Stimulated activated CD4-positive, alpha-beta T cell treated with anti-CD3 and anti-CD28 coated beads, Interleukin-12 subunit alpha, Interleukin-12 subunit beta, amount 100 ng/mL, for 48 hours (primary cell): Measurements from ENCODE around the gene PAX5.

Source experiments
- DNase-seq, 3 donors: peaks; one replicate each; pipeline ENCODE4 v3.0.0-alpha.2; 2020; ENCODE audit warnings: low read depth in 2 of 3, low spot score in 1 of 3

Gene PAX5

DNA sequence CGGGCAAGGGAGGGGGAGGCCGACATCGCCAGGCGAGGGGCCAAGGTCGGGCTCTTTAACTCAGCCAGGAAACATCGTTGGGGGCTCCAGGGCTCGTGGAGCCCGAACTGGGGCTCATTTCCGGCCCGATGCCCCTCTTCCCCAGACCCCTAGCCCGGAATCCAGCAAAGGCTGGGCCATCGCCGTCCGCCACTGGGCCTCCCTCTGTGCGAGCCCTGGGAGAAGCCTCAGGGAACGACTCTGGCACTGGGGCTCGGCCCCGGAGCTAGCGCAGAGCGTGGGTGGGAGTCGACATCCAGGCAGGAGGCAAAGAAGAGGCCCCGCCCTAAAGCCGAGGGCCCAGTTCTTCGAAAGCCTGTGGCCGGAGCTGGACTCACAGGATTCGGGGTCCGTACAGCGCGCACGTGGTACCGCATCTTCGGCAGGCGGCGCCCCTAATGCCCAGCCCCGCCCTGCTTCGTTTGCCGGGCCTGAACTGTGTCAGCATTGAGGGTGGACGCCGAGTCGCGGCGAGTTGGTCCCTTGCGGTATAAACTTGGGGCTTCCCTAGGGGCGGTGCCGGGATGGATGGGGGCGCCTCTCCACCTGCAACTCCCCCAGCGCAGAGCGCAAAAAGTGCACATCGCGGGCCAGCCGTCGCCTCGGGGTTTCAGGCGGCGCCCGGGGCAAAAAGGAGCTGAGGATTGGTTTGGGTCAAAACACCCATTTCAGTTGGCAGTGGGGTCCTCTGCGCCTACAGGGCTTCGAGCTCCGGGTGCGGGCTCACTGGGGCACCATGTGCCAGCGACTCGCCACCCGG lies 3.6 kb upstream of the PAX5 start:
- no peak for DNase-seq

DNA sequence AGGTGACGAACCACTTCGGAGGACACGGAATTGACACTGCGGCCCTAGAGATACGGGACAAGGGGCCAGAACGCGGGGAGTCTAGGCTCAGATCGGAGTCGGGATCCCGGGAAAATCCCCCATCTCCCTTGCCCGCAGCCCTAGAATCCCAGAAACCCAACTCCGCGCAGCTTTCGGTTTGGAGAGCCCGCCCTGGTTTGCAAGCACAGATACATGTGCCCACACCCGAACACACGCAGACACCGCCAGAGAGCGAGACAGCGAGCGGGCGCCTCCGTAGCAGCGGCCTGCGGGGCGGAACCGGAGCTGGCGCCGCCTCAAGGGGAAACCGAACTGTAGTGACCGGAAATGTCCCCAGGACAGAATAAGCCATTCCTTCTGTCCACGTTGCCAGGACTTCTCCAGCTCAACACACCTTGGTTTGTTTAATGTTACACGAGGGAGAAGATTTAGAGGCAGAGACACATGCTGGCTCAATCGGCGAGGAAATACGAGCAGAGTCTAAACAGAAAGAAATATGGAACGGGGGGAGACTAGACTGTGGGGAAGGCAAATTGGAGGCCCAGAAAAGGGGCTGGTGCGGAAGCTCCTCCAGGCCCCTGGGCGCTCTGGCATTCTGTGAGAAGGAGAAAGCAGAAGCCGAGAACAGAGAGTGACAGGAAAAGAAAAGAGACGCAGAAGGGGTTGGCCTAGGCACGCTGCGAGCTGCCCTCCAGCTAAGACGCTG lies 2.9 kb upstream of the PAX5 start:
- DNase-seq: no peak

GRCh38 chr9:37036371-37036775 lies 2.3 kb upstream of the PAX5 start:
- no peak for DNase-seq

DNA sequence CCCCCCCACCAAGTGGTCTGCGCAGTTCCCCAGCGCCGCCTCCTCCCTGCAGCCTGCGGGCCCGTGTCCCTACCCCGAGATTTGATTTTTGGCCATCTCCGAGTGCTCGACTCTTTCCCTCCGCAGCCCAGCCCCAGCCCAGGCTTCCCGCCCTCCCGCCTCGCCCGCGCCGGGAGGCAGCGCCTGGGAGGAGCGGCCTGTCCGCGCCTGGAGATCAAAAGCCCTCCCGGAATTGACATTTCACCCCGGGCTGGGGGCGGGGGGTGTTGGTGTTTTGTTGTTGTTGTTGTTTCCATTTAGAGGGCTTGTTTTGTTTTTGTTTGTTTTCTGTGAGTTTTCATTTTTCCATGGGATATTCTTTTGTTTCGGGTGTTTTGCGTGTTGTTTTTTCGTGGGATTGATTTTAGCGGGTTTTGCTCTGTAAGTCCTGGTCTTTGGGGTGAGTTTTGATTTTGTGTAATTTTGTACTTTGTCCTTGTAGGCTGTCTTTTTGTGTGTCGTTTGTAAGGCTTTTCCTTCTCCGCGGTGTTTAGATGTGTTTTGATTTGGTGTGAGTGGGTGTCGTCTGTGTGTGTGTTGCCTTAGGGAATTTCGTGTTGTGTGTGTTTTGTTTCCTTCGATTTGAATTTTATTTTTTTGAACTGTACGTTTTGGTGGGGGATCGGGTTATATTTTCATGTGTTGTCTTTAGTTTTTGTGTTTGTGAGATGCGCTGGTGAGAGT lies 1.7 kb upstream of the PAX5 start:
- DNase-seq: no peak

- DNase-seq: no peak
These were observed 1.0 kb upstream of the PAX5 start for GRCh38 chr9:37034938-37035647.

DNA sequence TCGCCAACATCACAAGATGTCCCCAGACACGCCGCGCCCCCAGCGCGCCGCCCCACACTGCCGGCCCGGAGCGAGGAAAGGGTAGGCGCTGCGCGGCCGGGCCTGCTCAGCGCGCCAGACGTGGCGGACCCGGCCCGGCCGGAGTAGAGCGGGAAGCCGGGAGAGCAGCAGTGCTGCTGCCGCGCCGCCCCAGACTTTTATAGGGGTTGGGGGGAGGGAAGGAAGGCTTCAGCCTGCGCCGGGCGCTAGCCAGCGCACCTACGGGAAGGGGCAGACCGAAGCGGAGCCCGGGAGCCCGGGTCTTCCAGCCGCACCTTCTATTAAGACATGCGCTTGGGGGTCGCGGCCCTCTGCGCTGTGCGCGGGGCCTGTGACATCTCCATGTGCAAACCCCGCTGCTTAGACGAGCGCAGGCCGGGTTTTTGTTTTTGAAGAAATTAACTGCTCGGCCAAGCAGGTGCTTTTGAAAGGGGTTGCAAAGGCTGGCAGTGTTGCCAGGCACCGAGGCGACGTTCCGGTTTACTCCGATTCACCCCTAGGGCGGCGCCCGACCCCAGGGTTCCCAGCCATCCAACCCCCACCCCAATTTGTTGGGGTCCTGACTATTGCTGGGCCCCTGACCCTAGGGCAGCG lies 353 bp upstream of the PAX5 start:
- no peak for DNase-seq

DNA sequence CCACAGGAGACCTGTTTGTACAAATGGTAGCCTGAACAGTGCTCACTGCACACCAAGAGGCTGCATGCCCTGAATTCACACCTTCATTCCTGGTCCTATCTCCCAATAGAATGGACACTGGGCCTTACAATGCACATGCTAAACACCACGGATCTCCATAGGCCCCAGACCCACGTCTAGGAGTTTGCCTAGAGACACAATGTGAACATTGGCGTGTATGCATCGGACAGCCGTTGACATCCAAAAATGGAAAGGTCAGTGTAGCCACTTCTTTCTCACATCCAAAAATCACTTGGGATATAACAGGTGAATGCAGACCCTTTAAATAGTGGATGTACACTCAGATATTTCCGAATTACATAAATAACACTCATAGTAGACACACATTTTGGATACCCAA lies 927 bp downstream of the PAX5 start:
- no peak for DNase-seq

- no peak for DNase-seq
These were observed 1.4 kb downstream of the PAX5 start for GRCh38 chr9:37032713-37033112.

GRCh38 chr9:37031902-37032301 lies 2.2 kb downstream of the PAX5 start:
- no peak for DNase-seq

GRCh38 chr9:37031081-37031480 lies 3.0 kb downstream of the PAX5 start:
- no peak for DNase-seq

- no peak for DNase-seq
These were observed 3.5 kb downstream of the PAX5 start for GRCh38 chr9:37030611-37030939.

DNA sequence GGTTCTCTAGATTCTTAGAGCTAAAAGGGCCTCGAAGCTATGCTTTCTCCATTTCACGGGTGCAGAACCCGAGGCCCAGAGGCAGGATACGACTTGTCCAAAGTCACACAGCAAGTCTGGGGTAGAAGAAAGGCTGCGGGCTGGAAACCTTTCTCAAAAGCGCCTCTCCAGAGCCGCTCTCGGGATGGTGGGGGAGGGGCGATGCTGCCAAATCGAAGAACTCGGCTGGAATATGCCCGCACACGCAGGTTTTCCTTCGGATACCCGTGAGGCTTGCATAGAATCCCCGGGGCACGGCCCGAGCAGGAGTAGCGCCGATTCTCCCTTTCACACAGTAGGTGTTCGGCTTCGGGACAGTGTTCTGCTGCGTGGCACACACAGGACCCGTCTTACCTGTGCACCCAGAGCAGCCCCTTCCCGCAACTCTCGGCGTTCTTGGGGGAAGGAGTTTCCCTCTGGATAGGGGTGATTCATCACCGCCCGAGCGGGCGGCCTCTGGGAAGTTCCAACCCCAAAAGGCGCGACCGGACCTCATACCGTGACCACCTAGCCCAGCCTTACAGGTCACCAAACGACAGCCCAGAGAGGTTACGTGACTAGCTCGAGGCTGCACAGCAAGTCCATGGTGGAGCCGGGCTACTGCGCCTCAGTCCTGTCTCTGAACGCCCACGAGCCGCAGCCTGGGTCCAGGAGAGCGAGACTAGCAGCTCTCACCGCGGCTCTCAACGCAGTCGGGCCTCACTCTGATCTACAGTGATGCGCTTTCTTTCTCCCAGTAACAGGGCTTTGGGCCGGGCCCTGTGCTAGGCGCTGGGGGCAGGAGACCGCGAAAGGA lies 4.1 kb downstream of the PAX5 start:
- no peak for DNase-seq

DNA sequence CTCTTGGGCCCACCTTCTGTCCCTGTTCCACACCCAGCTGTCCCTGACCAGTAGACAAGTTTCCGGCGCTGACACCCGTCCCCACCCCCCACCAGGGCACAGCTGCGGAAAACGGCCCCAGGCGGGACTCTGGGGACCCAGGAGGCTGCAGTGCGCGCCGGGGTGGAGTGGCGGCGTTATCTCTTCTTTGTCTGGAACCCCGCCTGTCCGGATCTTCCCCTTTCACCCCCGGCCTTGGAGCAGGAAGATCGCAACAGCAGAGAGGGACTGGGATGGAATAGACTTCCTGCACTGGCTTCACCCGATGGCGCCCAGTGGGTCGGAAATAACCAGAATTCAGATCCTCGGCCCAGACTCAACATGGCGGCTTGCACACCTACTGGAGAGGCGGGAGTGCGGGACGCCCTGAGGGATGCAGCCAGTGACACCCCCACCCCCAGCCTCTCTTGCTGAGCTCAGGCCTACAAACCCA lies 4.7 kb downstream of the PAX5 start:
- DNase-seq: no peak

DNA sequence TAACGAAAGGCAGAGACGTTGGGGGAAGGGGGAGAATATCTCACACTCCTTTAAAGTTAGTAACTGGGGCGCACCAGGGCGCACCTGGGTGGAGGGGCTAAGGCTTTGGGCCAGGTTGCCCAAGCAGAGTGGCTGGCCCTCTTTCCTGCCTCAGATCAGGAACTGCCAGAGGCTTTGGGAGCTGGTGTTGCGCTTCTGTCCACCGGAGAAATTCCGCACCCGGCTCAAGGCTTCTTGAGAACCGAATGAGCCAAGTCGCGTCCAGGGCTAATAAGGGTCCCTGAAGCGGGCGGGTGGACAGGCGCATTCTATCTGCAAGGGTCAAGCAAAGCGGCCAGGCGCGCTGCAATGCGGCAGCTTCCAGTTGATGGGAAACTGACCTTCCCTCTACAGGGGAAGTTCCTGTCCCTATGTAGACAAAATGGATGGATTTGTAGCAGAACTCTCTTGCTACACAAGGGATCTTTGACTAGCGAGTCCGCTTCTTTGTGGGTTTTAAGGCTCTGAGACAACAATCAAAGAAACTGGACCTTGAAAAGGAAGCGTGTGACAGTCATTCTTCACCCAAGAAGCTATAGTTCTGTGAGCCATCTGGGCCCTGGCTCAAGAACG lies 5.5 kb downstream of the PAX5 start:
- no peak for DNase-seq

DNA sequence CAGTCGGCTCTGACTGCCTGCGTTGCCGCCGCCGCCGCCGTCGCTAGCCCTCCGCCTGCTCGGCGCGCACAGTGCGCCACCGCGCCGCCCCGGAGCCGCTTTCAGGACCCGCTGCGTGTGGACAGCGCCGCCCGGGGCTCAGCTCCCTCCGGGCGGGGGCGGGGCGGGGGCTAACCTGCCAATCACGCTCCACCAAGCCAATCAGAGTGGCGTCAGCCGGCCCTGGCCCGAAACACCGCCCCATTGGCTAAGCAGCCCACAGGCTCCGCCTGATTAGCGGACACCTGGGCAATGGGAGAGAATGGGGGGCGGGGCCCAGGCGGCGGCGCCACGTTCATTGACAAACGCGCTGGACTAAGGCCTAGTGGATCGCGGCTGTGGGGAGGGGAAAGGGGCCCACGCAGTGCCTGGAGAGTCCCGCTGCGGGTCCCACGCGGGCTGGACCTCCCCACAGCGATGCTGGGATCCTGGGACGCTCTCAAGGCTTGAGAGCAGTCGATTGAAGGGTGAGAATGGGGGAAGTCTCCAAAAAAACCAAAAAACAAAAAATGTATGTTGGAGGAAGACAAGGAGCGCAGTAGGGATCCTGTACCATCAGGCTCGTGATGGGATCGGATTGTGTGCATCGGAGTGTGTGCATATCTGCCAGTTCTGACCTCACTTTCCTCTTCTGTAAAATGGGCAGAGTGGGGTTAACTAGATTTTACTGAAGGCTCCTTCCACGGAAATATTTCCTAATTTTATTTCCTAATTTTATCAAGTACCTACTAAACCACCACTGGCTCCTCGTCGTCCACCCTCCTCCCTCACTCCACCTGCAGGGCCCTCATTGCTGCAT lies 6.3 kb downstream of the PAX5 start:
- peak; percentile 90 to 92 (median 90) for DNase-seq

DNA sequence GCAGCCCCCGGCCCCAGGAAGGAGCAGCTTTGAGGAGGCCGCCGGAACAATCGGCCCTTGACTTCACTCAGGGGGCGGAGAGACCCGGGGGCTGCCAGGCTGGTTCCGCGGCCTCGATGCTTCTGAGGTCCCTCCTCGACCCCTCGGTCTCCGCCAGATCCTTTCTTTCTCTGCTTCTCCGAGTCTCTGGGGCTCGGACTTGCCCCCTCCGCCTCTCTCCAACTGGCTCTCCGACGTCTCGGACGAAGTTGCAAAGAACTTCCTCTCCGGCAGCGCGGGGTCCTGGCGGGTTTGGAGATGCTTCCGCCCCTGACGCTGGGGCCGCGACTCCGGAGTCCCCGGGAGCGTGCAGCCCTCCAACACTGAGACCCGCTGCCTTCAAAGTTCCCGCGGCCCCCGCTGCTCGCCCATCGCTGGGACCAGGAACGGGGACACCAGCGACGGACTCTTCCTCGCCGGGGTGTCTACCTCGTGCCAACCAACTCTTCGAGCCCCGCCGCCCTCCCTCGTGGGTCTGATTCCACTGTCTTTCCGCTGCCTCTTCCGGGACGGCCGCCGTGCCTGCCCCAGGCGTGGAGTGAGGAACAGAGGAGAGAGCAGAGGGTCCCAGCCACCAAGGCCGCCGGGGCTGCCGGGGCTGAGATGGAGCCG lies 7.0 kb downstream of the PAX5 start:
- no peak for DNase-seq

DNA sequence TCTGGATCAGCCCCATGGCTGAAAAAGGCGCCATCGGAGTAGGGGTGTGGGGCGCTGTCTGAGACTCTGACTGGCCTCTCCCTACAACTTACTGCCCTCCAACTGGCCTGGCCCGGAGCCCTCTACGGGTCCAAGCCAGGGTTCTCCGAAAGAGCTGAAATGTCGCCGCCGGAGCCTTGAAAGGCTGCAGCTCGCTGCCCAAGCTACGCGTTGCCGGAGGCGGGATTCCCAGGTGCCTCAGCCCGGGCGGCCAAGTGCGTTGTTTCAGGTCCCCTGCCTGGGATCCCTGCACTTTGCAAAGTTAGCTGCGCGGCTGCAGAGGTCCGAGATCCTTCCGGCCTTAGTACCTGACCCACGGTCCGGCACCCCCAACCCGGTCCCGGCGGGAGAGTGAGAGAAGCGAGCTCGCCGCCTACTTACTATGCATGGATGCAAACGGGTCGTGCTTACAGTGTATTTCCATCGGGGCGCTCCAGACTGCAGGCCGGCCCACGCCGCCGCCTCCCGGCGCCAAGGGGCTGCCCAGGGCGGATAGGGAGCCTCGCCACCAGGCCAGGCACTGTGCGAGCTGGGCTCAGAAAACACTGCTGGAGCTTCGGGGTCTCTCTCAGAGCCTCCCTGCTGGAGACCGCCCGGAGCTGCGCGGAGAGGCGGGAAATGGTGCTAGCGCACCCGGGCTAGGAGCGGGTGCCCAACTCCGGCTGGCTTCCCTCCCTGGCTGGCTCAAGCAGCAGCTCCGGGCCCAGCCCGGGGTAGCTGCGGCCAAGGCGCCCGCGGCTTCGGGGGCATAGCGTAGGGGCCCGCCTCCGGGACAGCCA lies 7.7 kb downstream of the PAX5 start:
- no peak for DNase-seq

GRCh38 chr9:37025823-37026112 lies 8.3 kb downstream of the PAX5 start:
- no peak for DNase-seq
